MM.1S (cell line): Measurements from ENCODE around the gene NEUROD4.

ENCODE experiments used
- DNase-seq: peaks from one replicate; pipeline ENCODE4 v3.0.0-alpha.2; 2015
- H2AFZ ChIP-seq: fragments of 300-600 bp; sonication (generic); 2 replicates; pipeline ENCODE4 v1.6.0; 2016; ENCODE audit warnings: antibody characterized with exemption, low read length
- H3F3A ChIP-seq: fragments of 300-600 bp; sonication (generic); 2 replicates; pipeline ENCODE4 v1.6.1; 2016; ENCODE audit warnings: mild to moderate bottlenecking, antibody characterized with exemption, low read length, moderate library complexity, mixed read lengths; ENCODE audit not compliant: insufficient read depth
- H3K27ac ChIP-seq: fragments of 300-600 bp; sonication (generic); 2 replicates; pipeline ENCODE4 v1.5.1; 2016; ENCODE audit warnings: mild to moderate bottlenecking, low read length
- H3K27me3 ChIP-seq: fragments of 300-600 bp; sonication (generic); replicated peaks from 2 replicates; pipeline ENCODE4 v1.6.0; 2016; ENCODE audit warnings: low read length; ENCODE audit not compliant: insufficient read depth
- H3K36me3 ChIP-seq: fragments of 300-600 bp; sonication (generic); replicated peaks from 2 replicates; pipeline ENCODE4 v1.6.1; 2016; ENCODE audit warnings: mild to moderate bottlenecking, low read length, mixed read lengths; ENCODE audit not compliant: insufficient read depth
- H3K4me1 ChIP-seq: fragments of 300-600 bp; sonication (generic); 2 replicates; pipeline ENCODE4 v1.6.1; 2016; ENCODE audit warnings: low read length, mixed read lengths
- H3K4me2 ChIP-seq: fragments of 300-600 bp; sonication (generic); 2 replicates; pipeline ENCODE4 v1.6.0; 2016; ENCODE audit warnings: low read depth, low read length
- H3K4me3 ChIP-seq: fragments of 300-600 bp; sonication (generic); 2 replicates; pipeline ENCODE4 v1.5.1; 2016; ENCODE audit warnings: low read length, mixed read lengths
- H3K79me2 ChIP-seq: fragments of 300-600 bp; sonication (generic); 2 replicates; pipeline ENCODE4 v1.6.1; 2016; ENCODE audit warnings: mixed run types, low read length, mixed read lengths
- H3K9ac ChIP-seq: fragments of 300-600 bp; sonication (generic); 2 replicates; pipeline ENCODE4 v1.6.1; 2016; ENCODE audit warnings: low read length, mixed read lengths
- H3K9me2 ChIP-seq: fragments of 300-600 bp; sonication (generic); replicated peaks from 2 replicates; pipeline ENCODE4 v1.6.1; 2016; ENCODE audit warnings: mild to moderate bottlenecking, low read length, mixed read lengths; ENCODE audit not compliant: insufficient read depth
- H3K9me3 ChIP-seq: fragments of 300-600 bp; sonication (generic); replicated peaks from 2 replicates; pipeline ENCODE4 v1.6.1; 2016; ENCODE audit warnings: mild to moderate bottlenecking, low read length, mixed read lengths; ENCODE audit not compliant: insufficient read depth
- H4K20me1 ChIP-seq: fragments of 300-600 bp; sonication (generic); 2 replicates; pipeline ENCODE4 v1.6.1; 2016; ENCODE audit warnings: mild to moderate bottlenecking, low read length, moderate library complexity, mixed read lengths; ENCODE audit not compliant: insufficient read depth
- EZH2 ChIP-seq: fragments of 300-600 bp; sonication (generic); optimal IDR thresholded peaks from 2 replicates; pipeline ENCODE3; 2017; ENCODE audit warnings: low read depth, mild to moderate bottlenecking, antibody characterized with exemption, low read length, mixed read lengths
- EZH2phosphoT487 ChIP-seq: fragments of 300-600 bp; sonication (generic); IDR thresholded peaks from 2 replicates; pipeline ENCODE4 v1.6.1; 2018; ENCODE audit warnings: antibody characterized with exemption, low read length
- TF ChIP-seq, protein P1 (sequence below): fragments of 300-600 bp; sonication (generic); IDR thresholded peaks from 2 replicates; pipeline ENCODE4 v1.5.1; 2016; ENCODE audit warnings: antibody characterized with exemption, low read length, mixed read lengths

Gene NEUROD4, protein sequence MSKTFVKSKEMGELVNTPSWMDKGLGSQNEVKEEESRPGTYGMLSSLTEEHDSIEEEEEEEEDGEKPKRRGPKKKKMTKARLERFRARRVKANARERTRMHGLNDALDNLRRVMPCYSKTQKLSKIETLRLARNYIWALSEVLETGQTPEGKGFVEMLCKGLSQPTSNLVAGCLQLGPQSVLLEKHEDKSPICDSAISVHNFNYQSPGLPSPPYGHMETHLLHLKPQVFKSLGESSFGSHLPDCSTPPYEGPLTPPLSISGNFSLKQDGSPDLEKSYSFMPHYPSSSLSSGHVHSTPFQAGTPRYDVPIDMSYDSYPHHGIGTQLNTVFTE

GRCh38 chr12:55019784-55020183 lies at the start of gene NEUROD4:
TSS of gene NEUROD4 (plus strand) at chr12:55019974. CDS start at chr12:55026440, 6,466 bp downstream.
- Histone ChIP-seq H3K4me3 (no peak within 1 kb of the TSS), H2AFZ (no peak within 1 kb of the TSS), H3F3A (no peaks in the 10 kb centered on the region), H3K79me2 (no peaks in the 10 kb centered on the region), H3K27ac (peak within 1 kb of the TSS; percentile 11; the same call in 1 of the 2 replicates), H3K27me3 (no peaks in the 10 kb centered on the region; the same call in 1 of the 2 replicates), H4K20me1 (no peaks in the 10 kb centered on the region), H3K4me1 (peaks cover 24% of the 10 kb centered on the region), H3K4me2 (peak within 1 kb of the TSS; percentile 19), H3K9ac (no peak within 1 kb of the TSS), H3K9me3 (no peaks in the 10 kb centered on the region), H3K9me2 (no peaks in the 10 kb centered on the region), H3K36me3 (no peaks in the 10 kb centered on the region)
- TF ChIP-seq EZH2 (no peak), EZH2phosphoT487 (no peak)
- TF ChIP-seq, protein P1, sequence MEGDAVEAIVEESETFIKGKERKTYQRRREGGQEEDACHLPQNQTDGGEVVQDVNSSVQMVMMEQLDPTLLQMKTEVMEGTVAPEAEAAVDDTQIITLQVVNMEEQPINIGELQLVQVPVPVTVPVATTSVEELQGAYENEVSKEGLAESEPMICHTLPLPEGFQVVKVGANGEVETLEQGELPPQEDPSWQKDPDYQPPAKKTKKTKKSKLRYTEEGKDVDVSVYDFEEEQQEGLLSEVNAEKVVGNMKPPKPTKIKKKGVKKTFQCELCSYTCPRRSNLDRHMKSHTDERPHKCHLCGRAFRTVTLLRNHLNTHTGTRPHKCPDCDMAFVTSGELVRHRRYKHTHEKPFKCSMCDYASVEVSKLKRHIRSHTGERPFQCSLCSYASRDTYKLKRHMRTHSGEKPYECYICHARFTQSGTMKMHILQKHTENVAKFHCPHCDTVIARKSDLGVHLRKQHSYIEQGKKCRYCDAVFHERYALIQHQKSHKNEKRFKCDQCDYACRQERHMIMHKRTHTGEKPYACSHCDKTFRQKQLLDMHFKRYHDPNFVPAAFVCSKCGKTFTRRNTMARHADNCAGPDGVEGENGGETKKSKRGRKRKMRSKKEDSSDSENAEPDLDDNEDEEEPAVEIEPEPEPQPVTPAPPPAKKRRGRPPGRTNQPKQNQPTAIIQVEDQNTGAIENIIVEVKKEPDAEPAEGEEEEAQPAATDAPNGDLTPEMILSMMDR: no peak
- peak; percentile 76 for DNase-seq

DNA sequence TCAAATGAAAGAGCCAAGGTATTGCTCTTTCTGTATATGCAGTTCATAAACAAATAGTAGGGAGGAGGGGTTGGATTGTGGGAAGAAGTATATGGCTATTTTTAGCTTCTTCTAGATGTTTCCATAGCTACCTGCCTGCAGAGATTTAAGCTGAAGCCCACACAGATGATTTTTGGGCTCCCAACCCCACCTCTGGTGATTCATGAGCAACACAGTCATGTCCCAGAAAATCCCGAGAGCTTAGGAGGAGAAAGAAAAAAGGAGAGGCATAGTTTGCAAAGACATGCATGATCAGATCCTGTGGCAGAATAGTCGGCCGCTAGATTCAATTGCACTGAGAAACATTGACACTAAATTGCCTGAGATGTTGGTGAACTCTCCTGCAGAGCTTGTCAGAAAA lies 49.0 kb upstream of the NEUROD4 start:
- DNase-seq: no peak
- no peaks in the 10 kb centered on the region; the same call in 1 of the 2 replicates for H3K36me3 ChIP-seq
- no peak overlapping the region for H3K9ac ChIP-seq
- no peaks in the 10 kb centered on the region for H3K9me3 ChIP-seq
- H3K27ac ChIP-seq: no peak overlapping the region
- H3K4me2 ChIP-seq: no peak overlapping the region
- H3K4me1 ChIP-seq: peaks cover 17% of the 10 kb centered on the region
- no peaks in the 10 kb centered on the region for H3F3A ChIP-seq
- no peaks in the 10 kb centered on the region for H3K27me3 ChIP-seq
- no peak overlapping the region for H2AFZ ChIP-seq
- H3K9me2 ChIP-seq: no peaks in the 10 kb centered on the region
- H3K79me2 ChIP-seq: no peaks in the 10 kb centered on the region
- no peaks in the 10 kb centered on the region for H4K20me1 ChIP-seq
- H3K4me3 ChIP-seq: no peak overlapping the region
- no peak for TF ChIP-seq EZH2
- TF ChIP-seq, protein P1: no peak
- TF ChIP-seq EZH2phosphoT487: no peak

DNA sequence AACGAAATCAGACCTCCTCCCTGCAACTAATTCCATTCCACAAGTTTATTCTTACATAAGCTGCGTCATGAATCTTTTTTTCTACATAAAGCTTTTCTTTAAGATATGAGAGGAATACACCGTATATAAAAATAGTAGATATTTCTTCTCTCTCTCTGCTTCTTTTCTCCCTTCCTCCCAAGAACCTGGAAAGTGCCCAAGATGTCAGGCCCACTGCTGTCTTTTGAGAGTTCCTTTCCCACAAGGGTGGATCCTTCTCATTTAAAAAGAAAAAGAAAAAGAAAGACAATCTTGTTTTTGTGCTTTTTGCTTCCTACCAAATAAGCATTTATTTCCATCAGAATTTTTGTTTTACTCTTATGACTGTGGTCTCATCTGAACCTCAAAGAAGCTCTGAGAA lies 46.2 kb upstream of the NEUROD4 start:
- H3F3A ChIP-seq: no peaks in the 10 kb centered on the region
- H3K9me3 ChIP-seq: no peaks in the 10 kb centered on the region
- TF ChIP-seq, protein P1: no peak
- TF ChIP-seq EZH2 (no peak), EZH2phosphoT487 (no peak)
- H3K27ac ChIP-seq: no peak overlapping the region
- H3K9me2 ChIP-seq: no peaks in the 10 kb centered on the region
- H3K36me3 ChIP-seq: no peaks in the 10 kb centered on the region; the same call in 1 of the 2 replicates
- no peak overlapping the region for H3K4me3 ChIP-seq
- no peak overlapping the region for H3K9ac ChIP-seq
- H3K4me2 ChIP-seq: no peak overlapping the region
- no peaks in the 10 kb centered on the region for H4K20me1 ChIP-seq
- DNase-seq: no peak
- no peak overlapping the region for H2AFZ ChIP-seq
- 0 out of 2 replicates have a peak, but pooled peaks cover 2% of the 10 kb centered on the region for H3K4me1 ChIP-seq
- 0 out of 2 replicates have a peak, but pooled peaks cover under 1% of the 10 kb centered on the region for H3K79me2 ChIP-seq
- H3K27me3 ChIP-seq: no peaks in the 10 kb centered on the region
